ENCODE measurements around the gene INAFM2.

Gene INAFM2

DNA sequence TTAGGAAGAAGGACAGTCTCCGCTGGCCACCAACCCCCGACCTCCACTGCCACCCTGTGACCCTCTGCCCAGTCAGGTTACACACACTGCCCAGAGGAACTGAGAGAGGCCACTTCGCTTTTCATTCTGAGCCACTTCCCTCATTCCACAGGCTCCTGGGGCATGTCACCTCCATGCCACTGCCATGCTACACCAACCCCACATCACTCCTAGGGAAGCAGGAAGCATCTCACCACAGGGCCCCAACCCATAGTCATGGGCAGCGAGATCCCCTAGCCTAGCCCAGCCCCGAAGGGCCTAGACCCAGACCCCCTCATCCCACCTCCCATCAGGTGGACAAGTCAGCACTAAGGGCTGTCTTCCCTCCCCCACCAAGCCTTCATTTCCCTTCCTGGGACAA, 17.1 kb upstream of the INAFM2 start:
- no peak overlapping the region for H3K4me3 ChIP-seq (ENCODE audit: low read depth, low read length)
- TF ChIP-seq CTCF (IDR thresholded peaks at IDR 0.05; ENCODE audit: control insufficient read depth, extremely low read depth, insufficient read depth): no peak
- no peak for DNase-seq (ENCODE audit: low read depth)

- no peak for TF ChIP-seq CTCF (IDR thresholded peaks at IDR 0.05; ENCODE audit: control insufficient read depth, extremely low read depth, insufficient read depth)
- no peak overlapping the region for H3K4me3 ChIP-seq (ENCODE audit: low read depth, low read length)
- no peak for DNase-seq (ENCODE audit: low read depth)
Observed at GRCh38 chr15:40306908-40307307, 16.6 kb upstream of the INAFM2 start.

DNA sequence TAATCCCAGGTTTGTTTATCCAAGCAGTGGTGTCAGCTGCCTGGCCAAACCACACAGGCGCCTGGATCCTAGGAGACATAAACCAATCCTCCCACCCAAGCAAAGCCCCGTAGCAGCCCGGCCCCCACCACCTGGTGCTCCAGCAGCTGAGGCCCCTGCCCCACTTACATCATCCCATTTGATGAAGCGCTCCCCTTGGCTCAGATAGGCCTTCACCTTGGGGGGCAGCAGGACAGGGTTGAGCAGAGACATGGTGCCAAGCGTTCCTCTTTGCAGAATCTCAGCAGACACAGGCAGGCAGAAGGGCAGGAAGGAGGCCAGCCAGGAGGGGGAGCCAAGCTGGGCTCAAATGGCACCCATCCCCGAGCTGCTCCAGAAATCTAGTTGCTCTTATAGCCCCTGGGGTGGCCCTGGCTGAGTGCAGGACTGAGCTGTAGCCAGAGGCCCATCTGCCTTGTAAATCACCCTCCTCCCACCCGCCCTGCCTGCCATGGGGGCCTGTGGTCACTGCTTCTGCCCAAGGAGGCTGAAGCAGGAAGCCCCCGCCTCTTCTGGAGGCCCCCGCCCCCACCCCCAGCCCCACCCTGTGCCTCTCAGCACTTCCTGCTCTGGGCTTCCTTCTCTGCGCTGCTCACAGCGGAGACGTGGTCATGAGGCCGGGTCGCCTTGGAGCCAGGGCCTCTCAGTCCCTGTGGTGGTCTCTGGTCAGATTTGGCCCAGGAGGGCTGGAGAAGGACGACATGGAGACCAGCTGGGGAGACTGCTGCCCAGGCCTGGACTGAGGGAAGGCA, 15.9 kb upstream of the INAFM2 start, which contains the start of gene PLCB2:
PLCB2 (minus strand) TSS at position 515 of the 791 bp plus-strand sequence; CDS start at position 252, 263 bp downstream.
- no peak within 1 kb of the TSS for H3K4me3 ChIP-seq (ENCODE audit: low read depth, low read length)
- TF ChIP-seq CTCF (IDR thresholded peaks at IDR 0.05; ENCODE audit: control insufficient read depth, extremely low read depth, insufficient read depth): peak; percentile 16; the same call in 1 of the 2 replicates
- no peak for DNase-seq (ENCODE audit: low read depth)

GRCh38 chr15:40309344-40309862, 14.1 kb upstream of the INAFM2 start:
- no peak for TF ChIP-seq CTCF (IDR thresholded peaks at IDR 0.05; ENCODE audit: control insufficient read depth, extremely low read depth, insufficient read depth)
- H3K4me3 ChIP-seq (ENCODE audit: low read depth, low read length): no peak overlapping the region
- DNase-seq (ENCODE audit: low read depth): no peak

GRCh38 chr15:40310001-40310959, 13.2 kb upstream of the INAFM2 start:
- TF ChIP-seq CTCF (IDR thresholded peaks at IDR 0.05; ENCODE audit: control insufficient read depth, extremely low read depth, insufficient read depth): peak; percentile 83
- H3K4me3 ChIP-seq (ENCODE audit: low read depth, low read length): no peak overlapping the region
- no peak for DNase-seq (ENCODE audit: low read depth)

- no peak overlapping the region for H3K4me3 ChIP-seq (ENCODE audit: low read depth, low read length)
- TF ChIP-seq CTCF (IDR thresholded peaks at IDR 0.05; ENCODE audit: control insufficient read depth, extremely low read depth, insufficient read depth): no peak
- no peak for DNase-seq (ENCODE audit: low read depth)
Observed at GRCh38 chr15:40310993-40311392, 12.5 kb upstream of the INAFM2 start.
